Cardiac muscle cell (in vitro differentiated cells and primary cell): ENCODE measurements around the gene FAM53B. TPM values are rescaled to one million over a fixed set of nuclear protein-coding genes. Genes with fewer than 3 reads are reported as not detected.

ENCODE experiments used
- DNase-seq, 2 donors: peaks; one replicate each; pipeline versions ENCODE4 v3.0.0 to v3.0.0-alpha.2; 2010 to 2017; ENCODE audit warnings: low read depth in 1 of 2, low spot score in 1 of 2
- H3K27ac ChIP-seq: fragments of 200-600 bp; sonication (generic); 2 replicates; pipeline ENCODE4 v1.5.1; 2016
- H3K27me3 ChIP-seq: fragments of 200-600 bp; sonication (generic); 2 replicates; pipeline ENCODE4 v1.6.0; 2016; ENCODE audit warnings: control low read depth
- H3K36me3 ChIP-seq: fragments of 200-600 bp; sonication (generic); 2 replicates; pipeline ENCODE4 v1.5.1; 2016; ENCODE audit warnings: control low read depth
- H3K4me1 ChIP-seq: fragments of 200-600 bp; sonication (generic); 2 replicates; pipeline ENCODE4 v1.8.1; 2017; ENCODE audit warnings: low read depth, mild to moderate bottlenecking, mixed run types
- H3K4me3 ChIP-seq: fragments of 200-600 bp; sonication (generic); 2 replicates; pipeline ENCODE4 v1.5.1; 2016; ENCODE audit warnings: mild to moderate bottlenecking
- H3K9me3 ChIP-seq: fragments of 200-600 bp; sonication (generic); 2 replicates; pipeline ENCODE4 v1.5.1; 2017; ENCODE audit warnings: low read depth, mild to moderate bottlenecking, control low read depth
- polyA plus RNA-seq: library from polyadenylated mRNA; unstranded; fragments of >200 nt; fragmentation: Nextera tagmentation; extraction: Ambion mirVana; gene quantifications from 2 replicates; pipeline ENCODE4 v1.2.1, GENCODE V29; 2016
- total RNA-seq: library from RNA; depleted of rRNA; stranded (reverse); fragments of >200 nt; gene quantifications from 2 replicates; pipeline ENCODE4 v1.2.3, GENCODE V29; 2016
- TF ChIP-seq, protein P1 (sequence below): IDR thresholded peaks from 2 replicates; pipeline ENCODE4 v1.5.1; 2012; ENCODE audit warnings: low read depth, mild to moderate bottlenecking, low read length

Gene FAM53B
- total and polyA plus RNA-seq, 2 experiments from 2014 or later, result 10.2 to 34.8 TPM

DNA sequence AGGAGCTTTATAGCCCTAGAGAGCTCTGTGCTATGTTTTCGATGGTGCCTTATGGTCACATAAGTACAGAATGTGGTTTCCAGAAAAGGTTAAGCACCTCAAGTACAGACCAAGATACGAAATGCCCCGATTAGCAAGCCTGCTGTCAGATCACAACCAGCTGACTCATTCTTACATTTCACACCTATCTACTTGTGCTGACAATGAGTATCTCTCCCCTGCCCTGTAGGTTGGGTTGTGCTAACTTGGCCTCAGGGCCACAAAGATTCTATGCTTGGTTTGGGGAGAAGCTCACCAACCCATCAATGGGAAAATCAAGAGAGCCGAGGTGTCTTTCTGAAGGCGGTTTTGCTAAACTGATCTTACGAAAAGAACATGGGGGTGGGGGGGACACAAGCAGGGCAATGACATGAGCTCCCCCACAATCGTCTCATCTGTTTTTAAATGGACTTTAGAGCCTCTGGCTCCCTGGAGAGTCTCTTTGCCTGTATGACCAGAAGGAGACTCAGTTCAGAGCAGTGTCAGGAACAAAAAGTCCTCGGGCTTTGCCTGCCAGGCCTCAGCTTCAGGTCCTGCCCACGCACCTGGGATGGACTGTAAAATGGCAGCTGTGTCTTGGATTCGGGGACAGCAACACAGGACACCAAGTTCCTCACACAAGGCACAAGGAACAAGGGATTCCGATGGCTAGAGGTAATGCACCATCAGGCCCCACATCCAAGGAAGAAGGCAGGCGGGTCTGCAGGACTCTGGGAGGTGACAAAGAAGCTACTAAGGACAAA, 55.1 kb downstream of the FAM53B start:
- H3K4me1 ChIP-seq, result peaks cover 46% of the 10 kb centered on the region

DNA sequence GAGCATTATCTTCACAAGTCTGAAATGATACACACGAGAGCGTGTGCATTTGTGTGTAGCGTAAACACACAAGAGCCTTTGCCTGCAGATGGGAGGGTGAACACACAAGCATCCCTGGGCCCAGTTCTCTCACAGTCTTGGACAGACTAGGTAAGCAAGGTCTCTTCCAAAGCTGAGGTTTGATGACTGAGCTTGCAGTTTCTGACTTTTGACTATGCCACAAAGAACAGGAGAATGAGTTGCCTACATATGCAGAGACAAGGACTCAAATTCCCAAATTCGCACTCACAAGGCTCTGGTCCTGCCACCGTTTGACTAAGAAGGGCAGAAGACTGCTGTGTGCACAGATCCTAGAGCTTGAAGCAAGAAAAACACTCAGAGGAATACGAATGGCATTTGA, 55.8 kb downstream of the FAM53B start:
- H3K36me3 ChIP-seq, result no peaks in the 10 kb centered on the region
- H3K4me1 ChIP-seq, result peaks cover 46% of the 10 kb centered on the region
- DNase-seq, result no peak
- no peaks in the 10 kb centered on the region for H3K27me3 ChIP-seq
- H3K27ac ChIP-seq, result peak overlapping the region; percentile 63
- TF ChIP-seq, protein P1, sequence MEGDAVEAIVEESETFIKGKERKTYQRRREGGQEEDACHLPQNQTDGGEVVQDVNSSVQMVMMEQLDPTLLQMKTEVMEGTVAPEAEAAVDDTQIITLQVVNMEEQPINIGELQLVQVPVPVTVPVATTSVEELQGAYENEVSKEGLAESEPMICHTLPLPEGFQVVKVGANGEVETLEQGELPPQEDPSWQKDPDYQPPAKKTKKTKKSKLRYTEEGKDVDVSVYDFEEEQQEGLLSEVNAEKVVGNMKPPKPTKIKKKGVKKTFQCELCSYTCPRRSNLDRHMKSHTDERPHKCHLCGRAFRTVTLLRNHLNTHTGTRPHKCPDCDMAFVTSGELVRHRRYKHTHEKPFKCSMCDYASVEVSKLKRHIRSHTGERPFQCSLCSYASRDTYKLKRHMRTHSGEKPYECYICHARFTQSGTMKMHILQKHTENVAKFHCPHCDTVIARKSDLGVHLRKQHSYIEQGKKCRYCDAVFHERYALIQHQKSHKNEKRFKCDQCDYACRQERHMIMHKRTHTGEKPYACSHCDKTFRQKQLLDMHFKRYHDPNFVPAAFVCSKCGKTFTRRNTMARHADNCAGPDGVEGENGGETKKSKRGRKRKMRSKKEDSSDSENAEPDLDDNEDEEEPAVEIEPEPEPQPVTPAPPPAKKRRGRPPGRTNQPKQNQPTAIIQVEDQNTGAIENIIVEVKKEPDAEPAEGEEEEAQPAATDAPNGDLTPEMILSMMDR, result no peak
- H3K4me3 ChIP-seq, result no peak overlapping the region
- H3K9me3 ChIP-seq, result no peaks in the 10 kb centered on the region

More for the DNA sequence above, 55.1 kb downstream of the FAM53B start:
- no peaks in the 10 kb centered on the region for H3K36me3 ChIP-seq
- no peaks in the 10 kb centered on the region for H3K9me3 ChIP-seq
- peak in 1 of 2 donors; percentile 42 for DNase-seq
- H3K4me3 ChIP-seq, result no peak overlapping the region
- peak overlapping the region; percentile 63 for H3K27ac ChIP-seq
- TF ChIP-seq, protein P1, result no peak
- H3K27me3 ChIP-seq, result no peaks in the 10 kb centered on the region

- no peak overlapping the region for H3K27ac ChIP-seq
- H3K36me3 ChIP-seq, result peaks cover 1% of the 10 kb centered on the region
- no peaks in the 10 kb centered on the region for H3K9me3 ChIP-seq
- TF ChIP-seq, protein P1, result no peak
- H3K4me3 ChIP-seq, result no peak overlapping the region
- DNase-seq, result no peak
- no peaks in the 10 kb centered on the region for H3K27me3 ChIP-seq
- H3K4me1 ChIP-seq, result peaks cover 33% of the 10 kb centered on the region
These were observed 57.3 kb downstream of the FAM53B start for GRCh38 chr10:124686707-124687376.

DNA sequence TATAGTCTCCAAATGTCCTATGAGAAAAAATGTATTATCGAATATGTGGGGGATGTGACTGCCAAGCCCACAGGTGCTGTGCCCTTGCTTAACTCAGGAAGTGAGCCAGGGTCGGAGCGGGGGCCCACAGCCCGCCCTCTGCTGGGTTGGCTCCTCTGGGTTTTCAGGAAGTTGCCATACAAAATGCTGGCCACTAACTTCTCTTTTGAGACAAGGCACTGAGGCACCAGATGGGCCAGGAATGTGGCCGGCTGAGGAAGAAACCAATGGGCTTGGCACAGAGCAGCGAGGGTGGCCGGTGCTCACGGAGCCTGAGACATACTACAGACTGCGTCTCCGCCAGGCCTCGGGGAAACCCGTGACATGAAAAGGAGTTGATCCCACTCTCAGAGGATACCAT, 58.9 kb downstream of the FAM53B start:
- Histone ChIP-seq H3K36me3 (peaks cover 12% of the 10 kb centered on the region), H3K27me3 (no peaks in the 10 kb centered on the region), H3K9me3 (no peaks in the 10 kb centered on the region), H3K4me1 (peaks cover 30% of the 10 kb centered on the region), H3K27ac (no peak overlapping the region), H3K4me3 (no peak overlapping the region)
- TF ChIP-seq, protein P1, result no peak
- DNase-seq, result no peak

DNA sequence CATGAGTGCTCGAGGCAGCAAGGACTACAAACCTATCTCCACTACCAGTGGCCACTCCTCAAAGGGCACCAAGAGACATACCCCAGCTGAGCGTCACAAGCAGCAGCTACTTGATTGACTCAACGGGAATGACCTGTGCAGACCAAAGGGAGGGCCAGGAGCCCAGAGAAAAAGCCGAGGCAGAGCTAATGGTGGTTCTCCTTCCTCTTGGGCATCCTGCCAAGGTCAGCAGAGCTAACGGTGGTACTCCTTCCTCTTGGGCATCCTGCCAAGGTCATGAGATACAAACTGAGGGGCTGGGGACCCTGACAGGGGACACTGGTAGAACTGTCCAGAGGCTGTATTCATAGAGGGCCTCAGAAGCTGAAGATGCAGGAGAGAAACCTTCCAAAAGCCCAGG, 60.4 kb downstream of the FAM53B start:
- no peaks in the 10 kb centered on the region for H3K27me3 ChIP-seq
- TF ChIP-seq, protein P1, result no peak

More for the DNA sequence above, 60.4 kb downstream of the FAM53B start:
- Histone ChIP-seq H3K4me1 (peaks cover 22% of the 10 kb centered on the region), H3K36me3 (peaks cover 12% of the 10 kb centered on the region), H3K4me3 (no peak overlapping the region), H3K9me3 (no peaks in the 10 kb centered on the region), H3K27ac (no peak overlapping the region)
- DNase-seq, result no peak
